ENCODE data around the gene PCYT1B.
A peak's percentile ranks its signal among the peaks of the same experiment; 100 is the strongest.

PCYT1B gene

GRCh38 chrX:24574743-24575142, 72.4 kb downstream of the PCYT1B start:
- Histone ChIP-seq H2AFZ (ENCODE audit: low read depth) (0 out of 2 replicates have a peak overlapping the region, but pooled peaks have one; percentile 18), H3K9ac (no peak overlapping the region), H3K36me3 (ENCODE audit: insufficient read depth) (no peaks in the 10 kb centered on the region), H4K20me1 (ENCODE audit: insufficient read depth) (no peaks in the 10 kb centered on the region), H3K4me3 (IDR thresholded peaks at IDR 0.05; ENCODE audit: insufficient read depth, low read depth, low read length) (no peak overlapping the region), H3K79me2 (ENCODE audit: insufficient read depth, low read depth) (no peaks in the 10 kb centered on the region), H3K27me3 (ENCODE audit: insufficient read depth, low read depth) (no peaks in the 10 kb centered on the region), H3K27ac (no peak overlapping the region), H3K4me1 (ENCODE audit: low read depth, poor library complexity, severe bottlenecking) (peaks cover 6% of the 10 kb centered on the region), H3K4me2 (no peak overlapping the region)
- no peak for TF ChIP-seq CTCF (conservative IDR thresholded peaks at IDR 0.05; ENCODE audit: low read depth, low read length)

- H3K9ac ChIP-seq = no peak overlapping the region
- no peaks in the 10 kb centered on the region for H3K36me3 ChIP-seq (ENCODE audit: insufficient read depth)
- no peak overlapping the region for H3K4me3 ChIP-seq (IDR thresholded peaks at IDR 0.05; ENCODE audit: insufficient read depth, low read depth, low read length)
- H3K4me2 ChIP-seq = no peak overlapping the region
- H3K27me3 ChIP-seq (ENCODE audit: insufficient read depth, low read depth) = no peaks in the 10 kb centered on the region
- no peaks in the 10 kb centered on the region for H3K79me2 ChIP-seq (ENCODE audit: insufficient read depth, low read depth)
- no peak overlapping the region for H3K27ac ChIP-seq
- no peaks in the 10 kb centered on the region for H3K4me1 ChIP-seq (ENCODE audit: low read depth, poor library complexity, severe bottlenecking)
- H2AFZ ChIP-seq (ENCODE audit: low read depth) = no peak overlapping the region
- no peak for TF ChIP-seq CTCF (conservative IDR thresholded peaks at IDR 0.05; ENCODE audit: low read depth, low read length)
- H4K20me1 ChIP-seq (ENCODE audit: insufficient read depth) = no peaks in the 10 kb centered on the region
Measured at GRCh38 chrX:24567169-24567568, 80.0 kb downstream of the PCYT1B start.

- no peaks in the 10 kb centered on the region for H4K20me1 ChIP-seq (ENCODE audit: insufficient read depth)
- no peaks in the 10 kb centered on the region for H3K27me3 ChIP-seq (ENCODE audit: insufficient read depth, low read depth)
- H3K4me1 ChIP-seq (ENCODE audit: low read depth, poor library complexity, severe bottlenecking) = no peaks in the 10 kb centered on the region
- no peak overlapping the region for H3K4me2 ChIP-seq
- no peak overlapping the region for H3K9ac ChIP-seq
- H3K36me3 ChIP-seq (ENCODE audit: insufficient read depth) = no peaks in the 10 kb centered on the region
- H3K79me2 ChIP-seq (ENCODE audit: insufficient read depth, low read depth) = no peaks in the 10 kb centered on the region
- no peak for TF ChIP-seq CTCF (conservative IDR thresholded peaks at IDR 0.05; ENCODE audit: low read depth, low read length)
- no peak overlapping the region for H3K27ac ChIP-seq
- no peak overlapping the region for H3K4me3 ChIP-seq (IDR thresholded peaks at IDR 0.05; ENCODE audit: insufficient read depth, low read depth, low read length)
- no peak overlapping the region for H2AFZ ChIP-seq (ENCODE audit: low read depth)
Measured at GRCh38 chrX:24566240-24566639, 80.9 kb downstream of the PCYT1B start.

GRCh38 chrX:24563291-24564010, 83.7 kb downstream of the PCYT1B start:
- no peak overlapping the region for H3K27ac ChIP-seq
- H3K4me1 ChIP-seq (ENCODE audit: low read depth, poor library complexity, severe bottlenecking) = no peaks in the 10 kb centered on the region
- no peak overlapping the region for H3K9ac ChIP-seq
- no peaks in the 10 kb centered on the region for H3K79me2 ChIP-seq (ENCODE audit: insufficient read depth, low read depth)
- no peak overlapping the region for H2AFZ ChIP-seq (ENCODE audit: low read depth)
- no peaks in the 10 kb centered on the region for H3K36me3 ChIP-seq (ENCODE audit: insufficient read depth)
- H3K4me3 ChIP-seq (IDR thresholded peaks at IDR 0.05; ENCODE audit: insufficient read depth, low read depth, low read length) = no peak overlapping the region
- TF ChIP-seq CTCF (conservative IDR thresholded peaks at IDR 0.05; ENCODE audit: low read depth, low read length) = no peak
- H3K4me2 ChIP-seq = no peak overlapping the region
- H4K20me1 ChIP-seq (ENCODE audit: insufficient read depth) = no peaks in the 10 kb centered on the region
- H3K27me3 ChIP-seq (ENCODE audit: insufficient read depth, low read depth) = no peaks in the 10 kb centered on the region

All from KMS-11 (cell line).